ENCODE measurements around the gene TNIP1.

- TF ChIP-seq CTCF (IDR thresholded peaks at IDR 0.05) (no peak), POLR2A (IDR thresholded peaks at IDR 0.05) (no peak)
Measured at GRCh38 chr5:151066920-151067319, 13.9 kb downstream of the TNIP1 start.

Measured in thyroid gland (tissue), 4 donors.